HG03354 (cell line): Measurements from ENCODE around the gene FAM131A.

Experiments used
- ATAC-seq: cut with Tn5 transposase; IDR thresholded peaks from one replicate; pipeline ENCODE4 v1.9.1; 2021; ENCODE audit warnings: mild to moderate bottlenecking; ENCODE audit not compliant: unreplicated experiment, poor library complexity, severe bottlenecking

FAM131A gene

DNA sequence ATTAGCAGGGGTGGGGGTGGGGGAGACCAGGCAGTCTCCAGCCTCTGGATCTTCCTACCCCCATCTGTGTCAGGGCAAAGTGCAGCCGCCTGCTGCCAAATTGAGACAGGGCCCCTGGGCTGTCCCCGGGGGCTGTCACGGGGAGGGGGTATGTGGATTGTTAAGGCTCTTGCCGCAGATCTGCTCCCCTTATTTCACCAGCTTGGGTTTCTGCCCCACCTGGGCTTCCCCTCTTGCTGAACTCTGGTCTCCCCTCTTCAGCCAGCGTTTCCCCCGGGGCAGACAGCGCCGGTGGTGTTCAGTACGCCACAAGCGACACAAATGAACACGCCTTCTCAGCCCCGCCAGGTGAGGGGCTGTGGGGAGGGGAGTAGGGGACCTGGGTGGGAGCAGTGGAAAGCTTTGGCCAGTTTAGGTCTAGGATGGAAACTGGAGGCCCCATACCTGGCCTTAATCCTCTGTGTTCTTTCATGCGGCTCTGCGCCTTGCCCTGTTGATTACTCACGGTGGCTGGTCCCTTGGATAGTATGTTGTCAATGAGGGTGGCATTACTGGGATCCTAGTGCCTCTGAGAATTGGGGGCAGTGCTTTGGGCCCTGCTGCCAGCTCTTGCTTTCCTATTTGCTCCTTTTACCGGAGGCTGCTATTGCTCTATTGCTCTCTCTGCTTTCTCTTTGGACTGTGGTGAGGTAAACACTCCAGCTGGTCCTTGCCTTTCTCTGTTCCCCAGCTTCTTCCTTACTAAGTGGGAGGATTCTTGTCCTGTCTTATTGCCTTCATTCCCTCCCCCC, 21.3 kb upstream of the FAM131A start:
- ATAC-seq = no peak

DNA sequence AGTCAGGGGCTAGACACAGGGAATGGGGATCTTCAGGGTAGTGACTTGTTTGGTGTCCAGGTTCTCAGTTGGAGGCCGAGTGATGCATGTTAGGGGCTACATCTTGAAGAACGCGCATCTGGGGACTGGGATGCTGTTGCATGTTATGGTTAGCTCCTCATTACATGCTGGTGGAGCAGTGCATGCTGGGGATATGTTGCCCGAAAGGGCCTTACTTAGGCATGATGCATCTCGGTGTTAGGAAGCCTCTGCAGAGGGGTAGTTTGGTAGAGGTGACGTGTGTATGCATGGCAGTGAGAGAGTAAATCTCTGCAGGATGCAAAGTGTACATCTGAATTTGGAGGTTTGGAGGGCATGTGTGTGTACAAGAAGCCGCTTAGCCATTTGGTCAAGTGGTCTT, 20.6 kb upstream of the FAM131A start:
- no peak for ATAC-seq

DNA sequence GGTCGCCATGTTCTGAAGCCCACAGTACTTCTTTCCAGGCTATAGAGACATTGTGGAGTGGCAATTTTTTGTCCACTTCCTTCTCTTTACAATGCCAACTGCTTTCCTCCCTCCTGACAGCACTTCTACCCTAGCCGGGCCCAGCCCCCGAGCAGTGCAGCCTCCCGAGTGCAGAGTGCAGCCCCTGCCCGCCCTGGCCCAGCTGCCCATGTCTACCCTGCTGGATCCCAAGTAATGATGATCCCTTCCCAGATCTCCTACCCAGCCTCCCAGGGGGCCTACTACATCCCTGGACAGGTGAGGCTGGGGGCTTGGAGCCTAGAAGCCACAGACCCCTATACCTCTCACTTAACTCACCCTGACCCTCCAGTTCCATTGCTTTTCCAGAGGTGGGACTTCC, 20.2 kb upstream of the FAM131A start:
- ATAC-seq = no peak

DNA sequence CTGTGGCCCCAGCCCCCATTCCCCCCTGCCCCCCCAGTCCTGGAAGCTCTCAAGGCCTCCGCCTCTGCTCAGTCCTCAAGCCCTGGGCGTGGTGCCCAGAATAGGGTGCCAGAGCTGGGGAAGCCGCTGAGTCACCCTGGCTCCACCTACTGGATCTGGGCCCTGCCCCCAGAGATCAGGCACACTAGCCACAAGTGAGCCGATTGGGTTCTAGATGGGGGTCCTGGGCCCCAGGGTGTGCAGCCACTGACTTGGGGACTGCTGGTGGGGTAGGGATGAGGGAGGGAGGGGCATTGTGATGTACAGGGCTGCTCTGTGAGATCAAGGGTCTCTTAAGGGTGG, 17.3 kb upstream of the FAM131A start:
- ATAC-seq = no peak

DNA sequence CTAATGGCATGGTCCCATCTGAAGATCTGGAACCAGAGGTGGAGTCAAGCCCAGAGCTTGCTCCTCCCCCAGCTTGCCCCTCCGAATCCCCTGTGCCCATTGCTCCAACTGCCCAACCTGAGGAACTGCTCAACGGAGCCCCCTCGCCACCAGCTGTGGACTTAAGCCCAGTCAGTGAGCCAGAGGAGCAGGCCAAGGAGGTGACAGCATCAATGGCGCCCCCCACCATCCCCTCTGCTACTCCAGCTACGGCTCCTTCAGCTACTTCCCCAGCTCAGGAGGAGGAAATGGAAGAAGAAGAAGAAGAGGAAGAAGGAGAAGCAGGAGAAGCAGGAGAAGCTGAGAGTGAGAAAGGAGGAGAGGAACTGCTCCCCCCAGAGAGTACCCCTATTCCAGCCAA, 15.7 kb upstream of the FAM131A start:
- ATAC-seq = no peak

DNA sequence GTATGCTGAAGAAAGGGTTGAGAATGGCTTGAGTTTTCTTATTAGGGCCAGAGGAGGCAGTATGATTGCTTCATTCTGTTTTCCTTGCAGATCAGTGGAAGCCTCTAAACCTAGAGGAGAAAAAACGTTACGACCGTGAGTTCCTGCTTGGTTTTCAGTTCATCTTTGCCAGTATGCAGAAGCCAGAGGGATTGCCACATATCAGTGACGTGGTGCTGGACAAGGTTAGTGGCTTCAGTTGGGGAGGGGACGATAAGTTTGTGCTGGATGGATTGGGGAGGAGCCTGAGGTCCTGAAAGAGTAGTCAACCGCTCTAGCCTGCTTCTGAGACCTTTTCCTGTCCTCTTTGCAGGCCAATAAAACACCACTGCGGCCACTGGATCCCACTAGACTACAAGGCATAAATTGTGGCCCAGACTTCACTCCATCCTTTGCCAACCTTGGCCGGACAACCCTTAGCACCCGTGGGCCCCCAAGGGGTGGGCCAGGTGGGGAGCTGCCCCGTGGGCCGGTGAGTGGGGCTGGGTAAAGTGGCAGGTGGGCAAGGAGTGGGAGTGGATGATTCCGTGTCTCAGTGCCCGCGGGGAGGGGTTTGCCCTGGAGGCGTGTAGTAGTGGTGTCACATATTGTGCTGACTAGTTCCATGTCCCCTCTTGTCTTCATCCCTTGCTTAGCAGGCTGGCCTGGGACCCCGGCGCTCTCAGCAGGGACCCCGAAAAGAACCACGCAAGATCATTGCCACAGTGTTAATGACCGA, 14.5 kb upstream of the FAM131A start:
- ATAC-seq = no peak

DNA sequence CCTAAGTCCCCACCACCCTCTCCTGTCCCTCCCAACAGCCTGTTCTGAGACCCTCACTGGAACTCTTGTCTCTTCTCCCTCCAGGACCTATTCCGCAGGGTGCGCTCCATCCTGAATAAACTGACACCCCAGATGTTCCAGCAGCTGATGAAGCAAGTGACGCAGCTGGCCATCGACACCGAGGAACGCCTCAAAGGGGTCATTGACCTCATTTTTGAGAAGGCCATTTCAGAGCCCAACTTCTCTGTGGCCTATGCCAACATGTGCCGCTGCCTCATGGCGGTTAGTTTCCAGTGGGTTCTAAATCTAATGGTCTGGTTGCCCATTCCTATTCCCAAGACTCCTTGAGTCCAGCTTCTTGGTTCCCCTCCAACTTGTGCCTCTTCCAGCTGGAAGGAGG, 13.7 kb upstream of the FAM131A start:
- ATAC-seq = no peak

DNA sequence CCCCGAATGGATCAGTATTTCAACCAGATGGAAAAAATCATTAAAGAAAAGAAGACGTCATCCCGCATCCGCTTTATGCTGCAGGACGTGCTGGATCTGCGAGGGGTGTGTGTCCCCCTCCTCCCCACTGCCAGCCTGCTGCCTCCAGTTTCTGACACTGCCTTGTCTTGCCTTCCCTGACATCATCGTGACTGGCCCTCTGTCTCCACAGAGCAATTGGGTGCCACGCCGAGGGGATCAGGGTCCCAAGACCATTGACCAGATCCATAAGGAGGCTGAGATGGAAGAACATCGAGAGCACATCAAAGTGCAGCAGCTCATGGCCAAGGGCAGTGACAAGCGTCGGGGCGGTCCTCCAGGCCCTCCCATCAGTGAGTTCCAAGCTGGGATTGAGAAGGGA, 12.1 kb upstream of the FAM131A start:
- ATAC-seq = no peak

DNA sequence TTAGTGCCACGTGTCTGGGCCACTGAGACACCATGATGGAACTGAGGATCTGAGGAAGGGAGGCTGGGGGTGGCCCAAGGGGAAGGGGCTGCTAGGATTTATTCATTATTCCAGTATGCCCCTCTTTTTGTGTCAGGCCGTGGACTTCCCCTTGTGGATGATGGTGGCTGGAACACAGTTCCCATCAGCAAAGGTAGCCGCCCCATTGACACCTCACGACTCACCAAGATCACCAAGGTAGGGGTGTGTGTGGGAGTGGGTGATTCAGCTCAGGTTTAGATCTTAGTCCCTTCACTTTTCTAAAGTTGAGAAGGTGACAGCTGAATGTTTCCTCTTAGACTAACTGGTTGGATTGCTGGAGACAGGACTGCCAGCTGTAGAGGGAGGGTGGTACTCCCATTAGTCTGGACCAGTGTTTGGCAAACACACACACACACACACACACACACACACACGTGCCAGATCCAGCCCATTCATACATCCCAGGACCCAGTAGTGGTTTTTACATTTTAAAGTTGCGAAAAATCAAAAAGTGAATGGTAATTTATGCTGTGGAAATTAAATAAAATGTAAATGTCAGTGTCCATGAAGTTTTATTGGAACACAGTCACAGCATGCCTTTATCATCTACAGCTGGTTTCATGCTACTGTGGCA, 11.6 kb upstream of the FAM131A start:
- no peak for ATAC-seq

DNA sequence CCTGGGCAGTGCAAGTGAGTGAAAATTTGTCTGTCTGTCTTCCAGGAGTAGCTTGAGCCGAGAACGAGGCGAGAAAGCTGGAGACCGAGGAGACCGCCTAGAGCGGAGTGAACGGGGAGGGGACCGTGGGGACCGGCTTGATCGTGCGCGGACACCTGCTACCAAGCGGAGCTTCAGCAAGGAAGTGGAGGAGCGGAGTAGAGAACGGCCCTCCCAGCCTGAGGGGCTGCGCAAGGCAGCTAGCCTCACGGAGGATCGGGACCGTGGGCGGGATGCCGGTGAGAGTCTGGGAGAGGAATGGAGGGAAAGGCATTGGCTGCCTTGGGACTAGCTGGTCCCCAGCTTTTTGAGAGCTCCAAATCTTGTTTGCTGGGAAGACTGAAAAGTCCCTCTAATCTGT, 10.2 kb upstream of the FAM131A start:
- ATAC-seq = no peak

DNA sequence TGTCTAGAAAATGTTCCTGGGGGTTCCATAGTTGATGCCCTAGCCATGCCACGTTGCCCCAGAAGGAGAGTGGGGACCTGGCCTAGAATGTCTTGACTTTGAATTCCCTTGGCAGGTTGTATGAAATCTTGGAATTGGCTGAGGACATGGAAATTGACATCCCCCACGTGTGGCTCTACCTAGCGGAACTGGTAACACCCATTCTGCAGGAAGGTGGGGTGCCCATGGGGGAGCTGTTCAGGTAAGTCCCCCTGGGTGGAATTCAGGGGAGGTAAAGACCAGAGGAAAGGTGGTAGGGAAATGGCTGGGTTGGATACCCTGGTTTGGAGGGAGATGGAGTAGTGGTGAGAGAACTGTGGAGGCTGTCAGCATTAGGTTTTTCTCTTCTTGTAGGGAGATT, 8.9 kb upstream of the FAM131A start:
- ATAC-seq = no peak

DNA sequence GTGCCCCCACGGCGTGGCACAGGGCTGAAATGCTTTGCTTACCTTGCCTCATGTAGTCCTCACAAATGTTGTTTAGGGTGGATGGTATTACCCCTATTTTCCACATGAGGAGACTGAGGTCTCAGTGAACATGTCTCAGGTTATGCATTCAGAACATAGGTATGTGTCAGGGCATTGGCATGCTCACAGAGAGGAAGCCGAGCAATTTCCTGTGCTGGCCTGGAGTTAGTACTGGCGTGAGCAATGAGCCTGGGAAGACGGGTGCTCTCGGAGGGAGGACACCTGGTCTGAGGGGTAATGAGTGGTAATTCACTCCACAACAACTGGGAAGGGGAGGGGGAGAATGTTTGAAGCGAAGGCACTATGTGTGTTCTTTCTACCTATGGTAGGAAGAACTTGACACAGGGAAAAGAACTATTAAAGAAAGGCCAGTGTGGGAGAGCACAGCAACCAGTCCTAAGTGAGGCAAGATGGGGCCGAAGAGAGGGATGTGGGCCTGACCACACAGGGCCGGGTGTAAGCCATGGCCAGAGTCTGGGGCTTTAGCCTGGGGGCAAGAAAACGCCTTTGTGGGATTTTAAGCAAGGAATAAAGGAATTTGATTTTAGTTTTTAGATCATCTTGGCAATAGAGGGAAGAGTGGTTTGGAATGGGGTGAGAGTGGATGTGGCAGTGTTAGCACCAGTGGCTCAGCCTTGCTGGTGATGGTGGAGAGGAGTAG, 4.9 kb upstream of the FAM131A start:
- ATAC-seq = no peak

DNA sequence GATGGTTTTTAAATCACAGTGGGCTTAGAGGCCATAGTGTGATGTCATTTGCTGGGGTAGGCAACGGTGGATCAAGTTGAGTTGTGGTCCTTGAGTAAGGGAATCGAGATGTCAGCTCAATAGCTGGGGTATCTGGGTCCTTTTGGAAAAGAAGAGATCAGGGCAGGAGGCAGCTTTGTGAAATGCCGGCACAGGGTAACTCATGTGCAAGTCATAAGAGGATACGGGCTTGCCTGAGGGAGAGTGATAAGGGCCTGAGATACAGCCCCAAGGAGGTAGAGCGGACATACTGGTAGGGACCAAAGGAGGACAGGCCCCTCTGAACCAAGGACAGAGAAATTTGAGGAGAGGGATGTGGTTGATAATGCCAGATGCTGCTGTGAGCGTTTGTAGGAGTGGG, 4.2 kb upstream of the FAM131A start:
- ATAC-seq = no peak

DNA sequence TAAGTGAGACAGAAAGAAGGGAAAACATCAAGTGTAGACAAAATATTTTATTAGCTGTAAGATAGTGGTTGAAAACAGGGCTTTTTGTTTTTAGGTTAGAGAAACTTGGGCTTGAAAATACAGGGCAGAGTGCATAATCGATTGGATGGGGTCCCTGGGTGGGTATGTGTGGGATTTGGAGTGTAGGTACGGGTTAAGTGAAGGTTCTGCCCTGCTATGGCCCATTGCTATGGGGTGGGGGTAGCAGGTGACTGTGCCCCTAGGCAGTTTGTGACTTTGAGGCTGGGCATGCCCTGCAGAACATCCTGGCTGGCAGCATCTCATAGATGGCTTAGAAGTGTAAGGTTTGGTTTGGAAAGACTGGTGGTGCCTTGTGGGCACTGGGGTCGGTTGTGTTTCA, 3.7 kb upstream of the FAM131A start:
- ATAC-seq = no peak

DNA sequence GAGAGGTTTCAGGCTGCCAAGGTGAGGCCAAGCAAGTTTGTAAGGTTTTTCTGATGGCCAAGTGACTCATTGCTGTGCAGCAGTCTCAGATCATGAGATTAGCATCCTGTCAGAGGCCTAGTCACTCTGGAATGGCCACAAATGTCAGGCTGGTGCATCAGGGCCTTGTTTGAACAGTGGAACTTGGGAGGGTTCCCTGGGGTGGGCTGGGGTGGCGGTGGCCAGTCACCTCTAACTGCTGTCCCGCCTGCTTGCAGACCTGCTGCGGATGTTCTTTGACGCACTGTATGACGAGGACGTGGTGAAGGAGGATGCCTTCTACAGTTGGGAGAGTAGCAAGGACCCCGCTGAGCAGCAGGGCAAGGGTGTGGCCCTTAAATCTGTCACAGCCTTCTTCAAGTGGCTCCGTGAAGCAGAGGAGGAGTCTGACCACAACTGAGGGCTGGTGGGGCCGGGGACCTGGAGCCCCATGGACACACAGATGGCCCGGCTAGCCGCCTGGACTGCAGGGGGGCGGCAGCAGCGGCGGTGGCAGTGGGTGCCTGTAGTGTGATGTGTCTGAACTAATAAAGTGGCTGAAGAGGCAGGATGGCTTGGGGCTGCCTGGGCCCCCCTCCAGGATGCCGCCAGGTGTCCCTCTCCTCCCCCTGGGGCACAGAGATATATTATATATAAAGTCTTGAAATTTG, 2.8 kb upstream of the FAM131A start:
- ATAC-seq = no peak

DNA sequence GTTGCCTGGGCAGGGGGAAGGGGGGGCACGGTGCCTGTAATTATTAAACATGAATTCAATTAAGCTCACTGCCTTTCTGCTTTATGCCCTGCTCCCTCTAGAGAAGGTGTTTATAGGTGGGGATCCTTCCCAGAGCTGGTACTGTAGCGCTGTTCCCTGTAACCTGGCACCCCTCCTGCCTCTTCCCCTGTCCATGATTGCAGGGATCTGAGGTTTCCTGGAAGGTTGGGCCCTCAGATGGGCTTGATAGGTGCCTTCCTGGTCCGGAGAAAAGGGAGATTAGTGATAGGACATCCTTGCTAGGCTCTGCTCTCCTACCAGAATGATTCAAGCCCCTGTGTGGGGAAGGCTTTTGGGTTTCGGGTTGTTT, 2.1 kb upstream of the FAM131A start:
- ATAC-seq = peak; percentile 6

DNA sequence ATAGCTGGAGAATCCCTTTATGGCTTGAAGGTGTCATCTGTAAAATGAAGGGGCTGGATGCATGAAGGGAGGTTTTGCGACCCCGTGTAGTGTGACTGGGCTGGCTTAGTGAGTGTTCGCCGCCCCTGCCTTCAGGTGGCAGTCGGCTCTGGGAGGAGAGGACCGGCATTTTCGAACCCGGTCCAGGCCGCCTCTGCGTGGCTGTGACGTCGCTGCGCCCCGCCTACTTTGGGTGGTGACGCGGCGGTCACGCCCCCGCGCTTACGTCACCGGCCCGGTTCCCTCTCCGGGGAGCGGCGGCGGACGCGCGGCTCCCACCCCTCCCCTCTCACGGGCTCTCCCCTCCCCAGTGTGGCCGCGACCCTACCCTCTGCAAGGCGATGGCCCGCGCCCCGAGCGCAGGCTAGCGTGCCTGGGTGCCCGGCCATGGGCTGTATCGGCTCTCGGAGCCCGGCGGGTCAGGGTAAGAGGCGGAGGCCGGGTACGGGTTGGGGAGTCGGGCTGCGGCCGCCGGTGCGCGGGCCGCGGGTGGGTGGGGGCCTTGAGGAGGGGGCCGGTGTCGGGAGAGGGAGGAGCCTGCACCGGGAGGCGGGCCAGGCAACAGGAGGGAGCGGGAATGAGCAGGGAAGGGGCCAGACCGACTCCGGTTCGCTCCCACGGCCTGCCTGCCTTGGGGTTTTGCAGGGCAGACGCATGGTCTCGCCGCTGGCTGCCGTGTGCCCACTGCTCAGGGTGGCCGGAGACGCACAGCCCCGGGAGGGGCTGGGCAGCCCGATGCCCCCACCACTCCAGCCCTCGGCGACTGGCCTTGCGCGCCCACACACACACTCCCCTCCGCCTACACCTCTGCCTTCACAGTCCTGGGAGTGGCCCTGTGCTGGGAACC, 1.5 kb upstream of the FAM131A start:
- ATAC-seq = peak; percentile 77

DNA sequence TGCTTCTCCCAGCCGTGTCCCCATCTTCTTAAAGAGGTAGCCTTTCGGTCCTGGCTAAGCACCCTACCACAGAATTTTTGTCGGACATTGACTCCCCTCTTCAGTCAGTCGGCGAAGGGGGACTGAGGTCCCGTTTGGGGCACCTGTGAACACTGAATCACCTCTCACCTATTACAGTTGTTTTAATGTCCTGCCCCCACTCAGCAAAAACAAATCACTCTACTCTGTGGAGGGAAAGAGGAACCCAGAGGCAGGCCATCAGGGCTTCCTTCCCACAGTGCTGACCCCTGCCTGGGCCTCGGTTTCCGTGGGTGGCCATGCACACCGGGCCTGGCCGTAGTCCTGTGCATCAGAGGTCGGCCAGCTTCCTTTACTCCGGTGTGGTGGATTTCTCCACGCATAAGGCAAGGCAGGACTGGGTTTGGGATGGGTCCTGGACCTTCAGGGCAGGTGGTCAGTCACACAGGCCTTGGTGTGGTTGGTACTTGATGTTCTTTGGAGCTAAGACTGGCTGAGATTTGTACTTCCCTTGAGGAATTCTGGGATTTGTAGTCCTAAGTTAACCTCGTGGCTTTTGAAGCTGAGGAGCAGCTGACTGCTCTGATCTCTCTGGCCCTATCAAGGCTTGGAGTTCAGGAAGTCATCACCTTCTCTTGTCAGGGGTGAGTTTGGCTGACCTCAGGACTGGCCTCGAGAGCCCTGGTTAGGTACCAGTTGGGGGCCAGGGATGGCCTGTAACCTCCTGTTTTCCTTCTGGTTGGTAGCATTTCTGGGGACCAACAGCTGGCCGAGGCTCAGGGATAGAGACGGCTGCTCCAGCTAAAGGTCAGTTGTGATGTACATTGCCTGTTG, 627 bp upstream of the FAM131A start:
- peak; percentile 2 for ATAC-seq
